HEK293 (cell line): Measurements from ENCODE around the gene TTLL4.
A peak's percentile ranks its signal among the peaks of the same experiment; 100 is the strongest.

Experiments
- CTCF ChIA-PET: fragments of 350-600 bp; formaldehyde crosslinking; extraction: SDS; loops from one replicate; lab custom pipeline; 2021; ENCODE audit warnings: antibody characterized with exemption; lab: Yijun Ruan, JAX
- POLR2A ChIA-PET: fragments of 300-600 bp; formaldehyde crosslinking; extraction: SDS; loops from one replicate; lab custom pipeline; 2020; ENCODE audit warnings: antibody characterized with exemption, inconsistent platforms; lab: Yijun Ruan, JAX
- H3K27ac ChIP-seq: fragments of 200-500 bp; sonication (Bioruptor generic); 2 replicates; pipeline ENCODE4 v1.5.1; 2014; ENCODE audit warnings: low read depth, low read length, control low read depth, inconsistent platforms; ENCODE audit errors: extremely low read depth
- H3K36me3 ChIP-seq, 2 experiments: fragments of 200-500 bp in 1 of 2; sonication (Bioruptor generic) in 1 of 2; 1 replicate in 1 of 2; 2 replicates in 1 of 2; pipeline ENCODE4 v1.5.1; 2014 to 2017; ENCODE audit warnings: inconsistent platforms in 2 of 2, low read length in 2 of 2; ENCODE audit not compliant: control insufficient read depth in 2 of 2, insufficient read depth in 1 of 2
- H3K4me1 ChIP-seq: fragments of 200-500 bp; sonication (Bioruptor generic); 2 replicates; pipeline ENCODE4 v1.5.1; 2014; ENCODE audit warnings: mild to moderate bottlenecking, low read length, inconsistent platforms; ENCODE audit not compliant: control insufficient read depth, insufficient read depth
- H3K4me3 ChIP-seq: 2 replicates; pipeline ENCODE4 v1.5.1; 2011; ENCODE audit warnings: low read depth, mild to moderate bottlenecking, control low read depth, low read length, moderate library complexity
- H3K9me3 ChIP-seq: fragments of 200-500 bp; sonication (Bioruptor generic); 2 replicates; pipeline ENCODE4 v1.5.1; 2014; ENCODE audit warnings: low read depth, low read length, inconsistent platforms; ENCODE audit not compliant: control insufficient read depth, insufficient read depth
- HOXA7 ChIP-seq: sonication (generic); formaldehyde crosslinking; IDR thresholded peaks from 2 replicates; pipeline ENCODE4 v1.8.1; 2022; ENCODE audit warnings: missing genetic modification reagents, borderline replicate concordance
- INSM2 ChIP-seq: fragments of 450-650 bp; formaldehyde crosslinking; IDR thresholded peaks from 2 replicates; pipeline ENCODE4 v1.5.1; 2016; ENCODE audit warnings: missing biosample characterization, missing genetic modification characterization
- PBX3 ChIP-seq: sonication (generic); formaldehyde crosslinking; IDR thresholded peaks from 2 replicates; pipeline ENCODE4 v1.8.1; 2022; ENCODE audit warnings: mild to moderate bottlenecking, moderate library complexity, missing genetic modification reagents
- SCRT1 ChIP-seq: fragments of 450-650 bp; formaldehyde crosslinking; IDR thresholded peaks from 2 replicates; pipeline ENCODE4 v1.5.1; 2016; ENCODE audit warnings: missing biosample characterization, missing genetic modification characterization, borderline replicate concordance
- SCRT2 ChIP-seq: fragments of 450-650 bp; formaldehyde crosslinking; IDR thresholded peaks from 2 replicates; pipeline ENCODE4 v1.5.1; 2016; ENCODE audit warnings: missing biosample characterization, missing genetic modification characterization
- SP2 ChIP-seq: fragments of 450-650 bp; formaldehyde crosslinking; IDR thresholded peaks from 2 replicates; pipeline ENCODE4 v1.5.1; 2016; ENCODE audit warnings: missing biosample characterization, missing genetic modification characterization
- ZNF138 ChIP-seq: fragments of 450-650 bp; formaldehyde crosslinking; IDR thresholded peaks from 2 replicates; pipeline ENCODE4 v1.5.1; 2016; ENCODE audit warnings: missing biosample characterization, missing genetic modification characterization, borderline replicate concordance
- ZNF155 ChIP-seq: fragments of 450-650 bp; formaldehyde crosslinking; IDR thresholded peaks from 2 replicates; pipeline ENCODE4 v1.5.1; 2016; ENCODE audit warnings: missing biosample characterization, missing genetic modification characterization
- ZNF16 ChIP-seq: fragments of 450-650 bp; formaldehyde crosslinking; IDR thresholded peaks from 2 replicates; pipeline ENCODE4 v1.5.1; 2016; ENCODE audit warnings: low read depth, missing biosample characterization, missing genetic modification characterization
- ZNF18 ChIP-seq: fragments of 450-650 bp; formaldehyde crosslinking; IDR thresholded peaks from 2 replicates; pipeline ENCODE4 v1.5.1; 2016; ENCODE audit warnings: missing biosample characterization, missing genetic modification characterization
- ZNF2 ChIP-seq: fragments of 450-650 bp; formaldehyde crosslinking; IDR thresholded peaks from 2 replicates; pipeline ENCODE4 v1.5.1; 2016; ENCODE audit warnings: missing biosample characterization, missing genetic modification characterization
- ZNF221 ChIP-seq: fragments of 450-650 bp; formaldehyde crosslinking; IDR thresholded peaks from 2 replicates; pipeline ENCODE4 v1.5.1; 2017; ENCODE audit warnings: missing biosample characterization, missing genetic modification characterization, borderline replicate concordance
- ZNF324 ChIP-seq: fragments of 450-650 bp; formaldehyde crosslinking; IDR thresholded peaks from 2 replicates; pipeline ENCODE4 v1.5.1; 2016; ENCODE audit warnings: missing biosample characterization, missing genetic modification characterization
- ZNF398 ChIP-seq: fragments of 450-650 bp; formaldehyde crosslinking; IDR thresholded peaks from 2 replicates; pipeline ENCODE4 v1.5.1; 2017; ENCODE audit warnings: missing biosample characterization, missing genetic modification characterization
- ZNF544 ChIP-seq: fragments of 450-650 bp; formaldehyde crosslinking; IDR thresholded peaks from 2 replicates; pipeline ENCODE4 v1.5.0; 2017; ENCODE audit warnings: missing biosample characterization, missing genetic modification characterization
- ZNF600 ChIP-seq: fragments of 450-650 bp; formaldehyde crosslinking; IDR thresholded peaks from 2 replicates; pipeline ENCODE4 v1.5.1; 2016; ENCODE audit warnings: missing biosample characterization, missing genetic modification characterization
- ZNF639 ChIP-seq: fragments of 450-650 bp; formaldehyde crosslinking; IDR thresholded peaks from 2 replicates; pipeline ENCODE4 v1.5.1; 2016; ENCODE audit warnings: missing biosample characterization, missing genetic modification characterization
- ZNF791 ChIP-seq: fragments of 450-650 bp; formaldehyde crosslinking; IDR thresholded peaks from 2 replicates; pipeline ENCODE4 v1.5.1; 2016; ENCODE audit warnings: missing biosample characterization, missing genetic modification characterization
- TF ChIP-seq, protein P1 (sequence below): fragments of 450-650 bp; formaldehyde crosslinking; IDR thresholded peaks from 2 replicates; pipeline ENCODE4 v1.5.1; 2017; ENCODE audit warnings: missing biosample characterization, missing genetic modification characterization
- TF ChIP-seq, protein P2 (sequence below): fragments of 450-650 bp; formaldehyde crosslinking; IDR thresholded peaks from 2 replicates; pipeline ENCODE4 v1.5.1; 2017; ENCODE audit warnings: missing biosample characterization, missing genetic modification characterization

The TTLL4 gene

DNA sequence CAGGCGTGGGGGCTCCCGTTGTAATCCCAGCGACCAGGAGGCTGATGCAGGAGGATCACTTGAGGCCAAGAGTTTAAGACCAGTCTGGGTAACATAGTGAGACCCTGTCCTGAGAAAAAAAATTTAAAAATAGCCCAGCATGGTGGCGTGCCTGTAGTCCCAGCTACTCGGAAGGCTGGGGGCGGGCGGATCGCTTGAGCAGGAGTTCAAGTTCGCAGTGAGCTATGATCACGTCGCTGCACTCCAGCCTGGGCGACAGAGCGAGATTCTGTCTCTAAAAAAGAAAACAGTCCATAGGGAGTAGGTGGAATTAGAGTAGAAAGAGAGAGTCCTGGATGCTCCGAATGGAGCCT is 325 bp upstream of the TTLL4 start (continued):
- TF ChIP-seq HOXA7 (CRISPR knock-in tag) (no peak), PBX3 (no peak), ZNF155 (no peak), ZNF138 (no peak), SP2 (no peak), ZNF791 (tag by site-specific recombination) (no peak)
- TF ChIP-seq, protein P1, sequence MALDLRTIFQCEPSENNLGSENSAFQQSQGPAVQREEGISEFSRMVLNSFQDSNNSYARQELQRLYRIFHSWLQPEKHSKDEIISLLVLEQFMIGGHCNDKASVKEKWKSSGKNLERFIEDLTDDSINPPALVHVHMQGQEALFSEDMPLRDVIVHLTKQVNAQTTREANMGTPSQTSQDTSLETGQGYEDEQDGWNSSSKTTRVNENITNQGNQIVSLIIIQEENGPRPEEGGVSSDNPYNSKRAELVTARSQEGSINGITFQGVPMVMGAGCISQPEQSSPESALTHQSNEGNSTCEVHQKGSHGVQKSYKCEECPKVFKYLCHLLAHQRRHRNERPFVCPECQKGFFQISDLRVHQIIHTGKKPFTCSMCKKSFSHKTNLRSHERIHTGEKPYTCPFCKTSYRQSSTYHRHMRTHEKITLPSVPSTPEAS (tag by site-specific recombination), result no peak

GRCh38 chr2:218711550-218711929 is 905 bp downstream of the TTLL4 start:
- H3K27ac ChIP-seq, result peak overlapping the region; percentile 83; the same call in 1 of the 2 replicates
- TF ChIP-seq SCRT2 (peak; percentile 77), ZNF544 (tag by site-specific recombination) (no peak)
- TF ChIP-seq, all 188 proteins: peak for 1
- ChIA-PET CTCF (interaction anchor here (0.6 to 2.8 kb wide), 11 partner anchors 10 to 864 kb away, joined by 3 to 41 read pairs (median 4); no protein-coding TSS in a partner anchor), POLR2A (interaction anchor here (0.7 to 1.8 kb wide), 5 partner anchors 10 to 136 kb away, joined by 3 to 12 read pairs (median 3); partner anchors contain the start of genes RNF25 and STK36)
- no peaks in the 10 kb centered on the region for H3K9me3 ChIP-seq
- H3K4me1 ChIP-seq, result peaks cover 3% of the 10 kb centered on the region
- H3K36me3 ChIP-seq, result peaks cover 10 to 21% of the 10 kb centered on the region in 2 experiments
- H3K4me3 ChIP-seq, result peak overlapping the region; percentile 99

- CTCF ChIA-PET, result interaction anchor here (0.6 to 3.1 kb wide), 3 partner anchors 18 to 137 kb away, joined by 3 to 11 read pairs (median 10); no protein-coding TSS in a partner anchor
- peaks cover 8% of the 10 kb centered on the region for H3K4me1 ChIP-seq
- H3K27ac ChIP-seq, result no peak overlapping the region
- H3K36me3 ChIP-seq, result peaks cover 11 to 23% of the 10 kb centered on the region in 2 experiments
- no peak overlapping the region for H3K4me3 ChIP-seq
- POLR2A ChIA-PET, result no interaction called here
- H3K9me3 ChIP-seq, result no peaks in the 10 kb centered on the region
- TF ChIP-seq ZNF324, result no peak
- TF ChIP-seq ZNF791 (tag by site-specific recombination), result no peak
- no peak for TF ChIP-seq ZNF18 (tag by site-specific recombination)
- peak; percentile 96 for TF ChIP-seq SCRT2
- TF ChIP-seq, protein P2, sequence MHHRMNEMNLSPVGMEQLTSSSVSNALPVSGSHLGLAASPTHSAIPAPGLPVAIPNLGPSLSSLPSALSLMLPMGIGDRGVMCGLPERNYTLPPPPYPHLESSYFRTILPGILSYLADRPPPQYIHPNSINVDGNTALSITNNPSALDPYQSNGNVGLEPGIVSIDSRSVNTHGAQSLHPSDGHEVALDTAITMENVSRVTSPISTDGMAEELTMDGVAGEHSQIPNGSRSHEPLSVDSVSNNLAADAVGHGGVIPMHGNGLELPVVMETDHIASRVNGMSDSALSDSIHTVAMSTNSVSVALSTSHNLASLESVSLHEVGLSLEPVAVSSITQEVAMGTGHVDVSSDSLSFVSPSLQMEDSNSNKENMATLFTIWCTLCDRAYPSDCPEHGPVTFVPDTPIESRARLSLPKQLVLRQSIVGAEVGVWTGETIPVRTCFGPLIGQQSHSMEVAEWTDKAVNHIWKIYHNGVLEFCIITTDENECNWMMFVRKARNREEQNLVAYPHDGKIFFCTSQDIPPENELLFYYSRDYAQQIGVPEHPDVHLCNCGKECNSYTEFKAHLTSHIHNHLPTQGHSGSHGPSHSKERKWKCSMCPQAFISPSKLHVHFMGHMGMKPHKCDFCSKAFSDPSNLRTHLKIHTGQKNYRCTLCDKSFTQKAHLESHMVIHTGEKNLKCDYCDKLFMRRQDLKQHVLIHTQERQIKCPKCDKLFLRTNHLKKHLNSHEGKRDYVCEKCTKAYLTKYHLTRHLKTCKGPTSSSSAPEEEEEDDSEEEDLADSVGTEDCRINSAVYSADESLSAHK (tag by site-specific recombination), result no peak
- peak; percentile 94 for TF ChIP-seq SCRT1
- TF ChIP-seq INSM2 (tag by site-specific recombination), result no peak
- no peak for TF ChIP-seq ZNF639 (tag by site-specific recombination)
- no peak for TF ChIP-seq ZNF398 (tag by site-specific recombination)
- 0 out of 2 replicates have a peak, but pooled peaks have one; percentile 14 for TF ChIP-seq ZNF600 (tag by site-specific recombination)
- no peak for TF ChIP-seq ZNF16 (tag by site-specific recombination)
- TF ChIP-seq ZNF2 (tag by site-specific recombination), result no peak
- TF ChIP-seq ZNF221 (tag by site-specific recombination), result no peak
These were observed 3.3 kb downstream of the TTLL4 start for GRCh38 chr2:218713922-218714321.
